Activated CD8-positive, alpha-beta memory T cell treated with anti-CD3 and anti-CD28 coated beads, Interleukin-2, amount 10 ng/mL, durations not matched to agents 7 days and 5 days (primary cell): Measurements from ENCODE around the gene HLA-DPA1. TPM values are rescaled to one million over a fixed set of nuclear protein-coding genes. Genes with fewer than 3 reads are reported as not detected.

ENCODE experiments used
- ATAC-seq: fragments of 150-1000 bp; cut with Tn5 transposase; one replicate; pipeline ENCODE4 v1.10.0; 2021; ENCODE audit warnings: moderate library complexity
- CTCF ChIA-PET: fragments of 350-600 bp; sonication (Branson Sonifier 250); formaldehyde crosslinking; loops from one replicate; lab custom pipeline; 2021; ENCODE audit warnings: antibody characterized with exemption; lab: Charles Lee
- DNase-seq: peaks from one replicate; pipeline ENCODE4 v3.0.0-alpha.2; 2020
- H3K27ac Mint-ChIP-seq: one replicate; pipeline ENCODE4 v1.8.0; 2021; ENCODE audit warnings: mild to moderate bottlenecking, mixed read lengths
- H3K27me3 Mint-ChIP-seq: one replicate; pipeline ENCODE4 v1.8.0; 2021; ENCODE audit warnings: mixed read lengths
- H3K36me3 Mint-ChIP-seq: one replicate; pipeline ENCODE4 v1.8.0; 2021; ENCODE audit warnings: mild to moderate bottlenecking, mixed read lengths
- H3K4me1 Mint-ChIP-seq: one replicate; pipeline ENCODE4 v1.8.0; 2021; ENCODE audit warnings: mixed read lengths
- H3K4me3 Mint-ChIP-seq: one replicate; pipeline ENCODE4 v1.8.0; 2021; ENCODE audit warnings: mild to moderate bottlenecking, moderate library complexity, mixed read lengths
- H3K9me3 Mint-ChIP-seq: one replicate; pipeline ENCODE4 v1.8.0; 2022; ENCODE audit warnings: low read depth, mixed read lengths
- total RNA-seq, 2 experiments: library from RNA; stranded (reverse); gene quantifications; one replicate each; pipeline ENCODE4 v1.2.3, GENCODE V29; 2021

HLA-DPA1 gene
- total RNA-seq = 100 to 1,000 TPM; 276 to 299 TPM

- Mint-ChIP-seq H3K4me1 (peaks cover 65% of the 10 kb centered on the region), H3K27ac (peak within 1 kb of the TSS; percentile 84), H3K9me3 (no peaks in the 10 kb centered on the region), H3K36me3 (peaks cover 46% of the 10 kb centered on the region), H3K27me3 (no peaks in the 10 kb centered on the region), H3K4me3 (peak within 1 kb of the TSS; percentile 92)
- ATAC-seq = peak; percentile 80
- peak; percentile 81 for DNase-seq
- CTCF ChIA-PET = interaction anchor here (0.7 to 2.4 kb wide), 13 partner anchors 11 to 659 kb away, joined by 3 to 21 read pairs (median 4); no protein-coding TSS in a partner anchor
Observed at GRCh38 chr6:33073431-33073871, at the start of gene HLA-DPA1. Gene HLA-DPA1, minus strand, starts transcription at chr6:33073649.

- CTCF ChIA-PET = interaction anchor here (2.6 to 3.4 kb wide), 3 partner anchors 12 to 126 kb away, joined by 9 to 24 read pairs (median 20); no protein-coding TSS in a partner anchor
- Mint-ChIP-seq H3K4me1 (peaks cover 11% of the 10 kb centered on the region), H3K4me3 (no peak overlapping the region), H3K9me3 (peaks cover 6% of the 10 kb centered on the region), H3K27me3 (peaks cover 45% of the 10 kb centered on the region), H3K36me3 (peaks cover 1% of the 10 kb centered on the region), H3K27ac (no peak overlapping the region)
- DNase-seq (no peak), ATAC-seq (no peak)
Observed at GRCh38 chr6:33123181-33123580, 49.7 kb upstream of the HLA-DPA1 start.

- peaks cover 6% of the 10 kb centered on the region for H3K9me3 Mint-ChIP-seq
- no peak overlapping the region for H3K27ac Mint-ChIP-seq
- ATAC-seq = no peak
- no peak for DNase-seq
- H3K4me3 Mint-ChIP-seq = no peak overlapping the region
- peaks cover 67% of the 10 kb centered on the region for H3K27me3 Mint-ChIP-seq
- CTCF ChIA-PET = interaction anchor here (0.7 to 5.2 kb wide), 9 partner anchors 10 to 128 kb away, joined by 3 to 47 read pairs (median 5); no protein-coding TSS in a partner anchor
- peaks cover 18% of the 10 kb centered on the region for H3K4me1 Mint-ChIP-seq
- H3K36me3 Mint-ChIP-seq = peaks cover 1% of the 10 kb centered on the region
Observed at GRCh38 chr6:33120001-33120400, 46.6 kb upstream of the HLA-DPA1 start.

- peaks cover 74% of the 10 kb centered on the region for H3K27me3 Mint-ChIP-seq
Observed at GRCh38 chr6:33118525-33119123, 45.2 kb upstream of the HLA-DPA1 start.

GRCh38 chr6:33117811-33118277, 44.4 kb upstream of the HLA-DPA1 start:
- no peak overlapping the region for H3K4me3 Mint-ChIP-seq
- H3K9me3 Mint-ChIP-seq = no peaks in the 10 kb centered on the region
- H3K4me1 Mint-ChIP-seq = peaks cover 21% of the 10 kb centered on the region
- H3K27ac Mint-ChIP-seq = no peak overlapping the region
- H3K36me3 Mint-ChIP-seq = no peaks in the 10 kb centered on the region
- DNase-seq (no peak), ATAC-seq (no peak)
- CTCF ChIA-PET = interaction anchor here (1.0 to 5.2 kb wide), 8 partner anchors 8 to 130 kb away, joined by 3 to 47 read pairs (median 4); no protein-coding TSS in a partner anchor
- peaks cover 81% of the 10 kb centered on the region for H3K27me3 Mint-ChIP-seq

More at GRCh38 chr6:33118525-33119123, 45.2 kb upstream of the HLA-DPA1 start:
- DNase-seq = no peak
- Mint-ChIP-seq H3K9me3 (peaks cover 3% of the 10 kb centered on the region), H3K27ac (no peak overlapping the region), H3K4me3 (no peak overlapping the region), H3K36me3 (no peaks in the 10 kb centered on the region), H3K4me1 (peaks cover 20% of the 10 kb centered on the region)
- CTCF ChIA-PET = interaction anchor here (1.0 to 5.2 kb wide), 10 partner anchors 11 to 129 kb away, joined by 3 to 47 read pairs (median 4); no protein-coding TSS in a partner anchor
- peak; percentile 65 for ATAC-seq

- Mint-ChIP-seq H3K27me3 (peaks cover 85% of the 10 kb centered on the region), H3K27ac (no peak overlapping the region), H3K9me3 (no peaks in the 10 kb centered on the region), H3K4me3 (no peak overlapping the region), H3K36me3 (no peaks in the 10 kb centered on the region), H3K4me1 (peaks cover 21% of the 10 kb centered on the region)
- ATAC-seq (no peak), DNase-seq (no peak)
- CTCF ChIA-PET = interaction anchor here (0.9 to 5.2 kb wide), 7 partner anchors 9 to 130 kb away, joined by 3 to 47 read pairs (median 4); no protein-coding TSS in a partner anchor
Observed at GRCh38 chr6:33116841-33117711, 43.6 kb upstream of the HLA-DPA1 start.

- Mint-ChIP-seq H3K9me3 (no peaks in the 10 kb centered on the region), H3K27ac (no peak overlapping the region), H3K27me3 (peaks cover 86% of the 10 kb centered on the region), H3K36me3 (no peaks in the 10 kb centered on the region), H3K4me1 (peaks cover 21% of the 10 kb centered on the region), H3K4me3 (no peak overlapping the region)
- DNase-seq (no peak), ATAC-seq (no peak)
- CTCF ChIA-PET = interaction anchor here (0.9 to 2.1 kb wide), 6 partner anchors 9 to 124 kb away, joined by 3 to 10 read pairs (median 4); no protein-coding TSS in a partner anchor
Observed at GRCh38 chr6:33116417-33116816, 43.0 kb upstream of the HLA-DPA1 start.

- no peaks in the 10 kb centered on the region for H3K9me3 Mint-ChIP-seq
- peaks cover 91% of the 10 kb centered on the region for H3K27me3 Mint-ChIP-seq
- no peaks in the 10 kb centered on the region for H3K36me3 Mint-ChIP-seq
- CTCF ChIA-PET = interaction anchor here (0.7 to 1.7 kb wide), 6 partner anchors 11 to 134 kb away, joined by 4 to 10 read pairs (median 5); no protein-coding TSS in a partner anchor
- no peak overlapping the region for H3K27ac Mint-ChIP-seq
- H3K4me3 Mint-ChIP-seq = no peak overlapping the region
- DNase-seq (no peak), ATAC-seq (no peak)
- peaks cover 21% of the 10 kb centered on the region for H3K4me1 Mint-ChIP-seq
Observed at GRCh38 chr6:33114406-33114805, 41.0 kb upstream of the HLA-DPA1 start.

GRCh38 chr6:33113755-33114154, 40.3 kb upstream of the HLA-DPA1 start:
- no peaks in the 10 kb centered on the region for H3K9me3 Mint-ChIP-seq
- no peaks in the 10 kb centered on the region for H3K36me3 Mint-ChIP-seq
- CTCF ChIA-PET = interaction anchor here (0.7 to 1.7 kb wide), 6 partner anchors 11 to 135 kb away, joined by 4 to 10 read pairs (median 5); no protein-coding TSS in a partner anchor
- no peak overlapping the region for H3K4me3 Mint-ChIP-seq
- no peak overlapping the region for H3K27ac Mint-ChIP-seq
- H3K27me3 Mint-ChIP-seq = peaks cover 90% of the 10 kb centered on the region
- ATAC-seq (no peak), DNase-seq (no peak)
- peaks cover 21% of the 10 kb centered on the region for H3K4me1 Mint-ChIP-seq

GRCh38 chr6:33112148-33112547, 38.7 kb upstream of the HLA-DPA1 start:
- H3K4me3 Mint-ChIP-seq = no peak overlapping the region
- H3K27ac Mint-ChIP-seq = no peak overlapping the region
- H3K27me3 Mint-ChIP-seq = peaks cover 88% of the 10 kb centered on the region
- ATAC-seq = peak; percentile 94
- no peaks in the 10 kb centered on the region for H3K9me3 Mint-ChIP-seq
- CTCF ChIA-PET = interaction anchor here (0.8 to 1.5 kb wide), 4 partner anchors 14 to 97 kb away, joined by 3 to 5 read pairs (median 3); no protein-coding TSS in a partner anchor
- no peaks in the 10 kb centered on the region for H3K36me3 Mint-ChIP-seq
- H3K4me1 Mint-ChIP-seq = peaks cover 8% of the 10 kb centered on the region
- peak; percentile 49 for DNase-seq

GRCh38 chr6:33108307-33108706, 34.9 kb upstream of the HLA-DPA1 start:
- no peak for DNase-seq
- no peak overlapping the region for H3K4me3 Mint-ChIP-seq
- no peak overlapping the region for H3K27ac Mint-ChIP-seq
- no peaks in the 10 kb centered on the region for H3K9me3 Mint-ChIP-seq
- CTCF ChIA-PET = interaction anchor here (1.7 kb wide), 1 partner anchor 9 kb away, joined by 4 read pairs; no protein-coding TSS in a partner anchor
- peaks cover 84% of the 10 kb centered on the region for H3K27me3 Mint-ChIP-seq
- no peaks in the 10 kb centered on the region for H3K36me3 Mint-ChIP-seq
- no peak for ATAC-seq
- H3K4me1 Mint-ChIP-seq = no peaks in the 10 kb centered on the region

GRCh38 chr6:33107641-33108040, 34.2 kb upstream of the HLA-DPA1 start:
- DNase-seq (no peak), ATAC-seq (no peak)
- no peaks in the 10 kb centered on the region for H3K36me3 Mint-ChIP-seq
- CTCF ChIA-PET = interaction anchor here (1.7 kb wide), 1 partner anchor 9 kb away, joined by 4 read pairs; no protein-coding TSS in a partner anchor
- H3K4me1 Mint-ChIP-seq = no peaks in the 10 kb centered on the region
- H3K9me3 Mint-ChIP-seq = no peaks in the 10 kb centered on the region
- no peak overlapping the region for H3K4me3 Mint-ChIP-seq
- no peak overlapping the region for H3K27ac Mint-ChIP-seq
- peaks cover 77% of the 10 kb centered on the region for H3K27me3 Mint-ChIP-seq
